GM18909 (cell line): ENCODE measurements around the gene CYCS.
A peak's percentile ranks its signal among the peaks of the same experiment; 100 is the strongest.
"Not testable (repeated sequence)": the region's sequence is repeated elsewhere in the genome, so short reads cannot be mapped to it uniquely, and the experiment has no call there.

Experiments
- ATAC-seq: cut with Tn5 transposase; IDR thresholded peaks from one replicate; pipeline ENCODE4 v1.9.1; 2021; ENCODE audit warnings: mild to moderate bottlenecking; ENCODE audit not compliant: unreplicated experiment, poor library complexity

CYCS gene

DNA sequence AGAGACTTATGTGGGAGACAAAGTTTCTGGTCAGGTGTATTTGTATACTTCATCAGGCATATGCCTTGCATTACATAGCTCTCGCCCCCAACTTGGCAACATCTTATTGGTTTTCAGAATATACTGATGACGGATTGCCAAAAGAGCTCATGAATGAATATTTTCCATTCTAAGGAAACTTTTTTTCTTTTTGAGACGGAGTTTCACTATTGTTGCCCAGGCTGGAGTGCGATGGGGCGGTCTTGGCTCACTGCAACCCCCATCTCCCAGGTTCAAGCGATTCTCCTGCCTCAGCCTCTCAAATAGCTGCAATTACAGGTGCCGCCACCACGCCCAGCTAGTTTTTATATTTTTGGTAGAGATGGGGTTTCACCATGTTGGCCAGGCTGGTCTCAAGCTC, 6.0 kb downstream of the CYCS start:
- no peak for ATAC-seq

DNA sequence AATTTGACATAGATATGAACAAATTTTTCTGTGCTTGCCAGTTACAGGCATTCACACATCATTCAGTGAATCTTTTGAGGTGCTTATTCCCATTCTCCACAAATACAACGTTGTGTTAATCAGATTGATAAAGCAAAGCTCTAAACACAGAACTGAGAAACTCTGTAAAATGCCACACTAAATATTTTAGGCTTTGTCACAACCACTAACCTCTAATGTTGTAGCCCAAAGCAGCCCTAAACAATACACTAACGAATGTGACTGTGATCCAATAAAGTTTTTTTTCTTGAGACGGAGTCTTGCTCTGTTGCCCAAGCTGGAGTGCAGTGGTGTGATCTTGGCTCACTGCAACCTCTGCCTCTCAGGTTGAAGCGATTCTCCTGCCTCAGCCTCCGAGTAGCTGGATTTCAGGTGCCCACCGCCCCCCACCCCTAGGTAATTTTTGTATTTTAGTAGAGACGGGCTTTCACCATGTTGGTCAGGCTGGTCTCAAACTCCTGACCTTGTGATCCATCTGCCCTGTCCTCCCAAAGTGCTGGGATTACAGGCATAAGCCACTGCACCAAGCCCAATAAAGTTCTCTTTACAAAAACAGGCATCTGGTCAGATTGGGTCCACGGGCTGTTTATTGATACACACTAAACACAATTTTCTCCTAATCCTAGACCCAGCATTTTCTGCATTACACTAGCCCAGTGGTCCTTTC, 6.9 kb downstream of the CYCS start:
- ATAC-seq: peak; percentile 30

DNA sequence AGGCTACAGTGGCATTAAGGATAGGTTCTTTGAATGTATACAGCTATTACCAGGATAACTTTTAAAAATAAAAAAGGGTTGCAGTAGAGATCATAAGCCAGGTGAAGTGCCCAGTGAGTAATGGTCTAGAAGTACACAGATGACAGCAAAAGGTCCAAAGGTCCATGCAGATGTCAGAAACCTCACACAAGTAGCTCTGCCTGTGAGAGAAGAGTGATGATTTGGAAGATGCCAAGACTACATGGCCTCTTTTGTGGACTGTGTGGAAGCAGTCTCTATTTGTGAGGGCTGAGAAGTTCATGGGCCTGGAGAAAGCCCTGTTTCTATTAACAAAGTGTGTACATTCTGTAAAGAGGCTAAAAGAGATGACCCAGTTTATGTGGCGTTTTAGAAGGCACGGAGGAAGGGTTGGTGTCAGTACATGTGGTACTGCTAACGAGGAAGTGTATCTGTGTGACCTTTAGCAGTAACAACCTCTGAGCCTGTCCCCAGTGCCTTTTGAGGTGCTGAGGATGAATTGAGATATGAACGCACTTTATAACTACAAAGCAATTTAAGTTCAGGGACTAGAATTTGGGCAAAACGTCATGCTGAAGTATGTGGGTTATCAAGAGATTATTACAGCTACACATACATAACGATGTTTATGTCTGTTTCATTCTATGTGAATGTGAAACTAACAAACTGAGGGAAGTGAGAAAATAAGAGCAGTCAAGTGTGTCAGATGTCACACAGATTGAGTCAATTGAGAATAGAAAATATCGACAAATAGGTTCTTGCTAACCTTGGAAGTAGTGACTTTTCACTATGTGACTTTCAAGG, 7.6 kb downstream of the CYCS start:
- ATAC-seq: peak; percentile 91

DNA sequence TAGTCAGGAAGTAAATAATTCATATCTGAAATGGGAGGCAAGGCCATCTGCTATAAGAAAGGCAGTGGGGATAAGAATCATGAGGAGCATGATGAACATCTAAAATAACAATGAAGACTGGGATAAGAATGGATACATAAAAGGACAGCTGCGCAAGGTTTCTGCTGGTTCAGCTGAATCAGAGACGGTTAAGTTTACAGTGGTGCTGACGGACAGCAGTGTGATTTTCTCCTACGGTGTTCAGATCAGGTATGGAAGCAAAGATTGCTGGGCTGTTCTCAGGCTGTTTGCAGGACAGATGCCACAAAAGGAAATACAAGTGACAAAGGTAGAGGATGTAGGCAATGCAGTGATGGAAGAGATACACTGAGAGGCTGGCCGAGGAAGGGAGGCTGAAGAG, 8.4 kb downstream of the CYCS start:
- ATAC-seq: no peak

DNA sequence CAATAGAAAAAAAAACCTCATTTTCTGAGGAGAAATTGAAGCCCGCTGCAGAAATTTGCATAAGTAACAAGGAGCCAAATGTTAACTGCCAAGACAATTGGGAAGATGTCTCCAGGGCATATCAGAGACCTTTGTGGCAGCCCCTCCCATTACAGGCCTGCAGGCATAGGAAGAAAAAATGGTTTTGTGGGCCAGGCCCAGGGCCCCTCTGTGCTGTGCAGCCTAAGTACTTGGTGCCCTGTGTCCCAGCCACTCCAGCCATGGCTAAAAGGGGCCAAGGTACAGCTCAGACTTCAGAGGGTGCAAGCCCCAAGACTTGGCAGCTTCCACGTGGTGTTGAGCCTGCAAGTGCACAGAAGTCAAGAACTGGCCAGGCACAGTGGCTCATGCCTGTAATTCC, 14.5 kb downstream of the CYCS start:
- not testable (repeated sequence) for ATAC-seq

DNA sequence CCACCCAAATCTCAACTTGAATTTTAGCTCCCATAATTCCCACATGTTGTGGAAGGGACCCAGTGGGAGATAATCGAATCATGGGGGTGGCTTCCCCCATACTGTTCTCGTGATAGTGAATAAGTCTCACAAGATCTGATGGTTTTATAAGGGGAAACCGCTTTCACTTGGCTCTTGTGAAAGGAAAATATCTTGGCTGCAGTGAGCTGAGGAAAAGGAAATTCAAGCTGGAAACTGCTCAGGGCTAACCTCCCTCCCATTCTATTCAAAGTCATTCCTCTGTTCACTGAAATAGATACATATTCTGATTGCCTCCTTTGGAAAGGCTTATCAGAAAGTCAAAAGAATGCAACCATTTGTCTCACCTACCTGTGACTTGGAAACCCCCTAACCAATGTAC, 15.8 kb downstream of the CYCS start:
- ATAC-seq: no peak

DNA sequence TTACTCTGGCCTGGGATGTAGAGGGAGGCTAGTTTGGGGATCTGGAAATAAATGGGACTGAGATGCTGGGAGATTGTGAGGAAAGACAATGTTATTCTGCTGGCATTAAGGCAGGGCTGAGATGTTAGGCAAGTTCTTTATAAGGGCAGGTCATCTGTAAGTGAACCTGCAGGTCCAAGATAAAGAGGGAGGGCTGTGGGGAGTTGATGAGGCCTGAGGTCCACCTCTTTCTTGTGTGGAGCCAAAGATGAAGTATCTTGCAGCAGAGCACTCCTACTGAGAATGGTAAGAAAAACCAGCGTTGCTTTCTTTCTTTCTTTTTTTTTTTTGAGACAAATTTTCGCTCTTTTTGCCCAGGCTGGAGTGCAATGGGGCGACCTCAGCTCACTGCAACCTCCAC, 19.1 kb downstream of the CYCS start:
- ATAC-seq: no peak

DNA sequence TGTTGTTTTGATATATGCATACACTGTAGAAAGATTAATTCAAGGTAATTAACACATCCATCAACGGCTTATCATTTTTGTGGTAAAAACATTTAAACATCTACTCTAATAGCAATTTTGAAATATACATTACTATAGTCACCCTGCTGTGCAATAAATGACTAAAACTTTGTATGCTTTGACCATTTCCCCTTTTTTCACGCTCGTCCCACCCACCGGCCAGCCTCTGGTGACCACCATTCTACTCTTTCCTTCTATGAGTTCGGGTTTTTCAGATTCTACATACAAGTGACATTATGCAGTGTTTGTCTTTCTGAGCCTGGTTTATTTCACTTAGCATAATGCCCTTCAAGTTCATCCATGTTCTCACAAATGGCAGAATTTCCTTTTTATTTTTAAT, 21.3 kb downstream of the CYCS start:
- no peak for ATAC-seq

DNA sequence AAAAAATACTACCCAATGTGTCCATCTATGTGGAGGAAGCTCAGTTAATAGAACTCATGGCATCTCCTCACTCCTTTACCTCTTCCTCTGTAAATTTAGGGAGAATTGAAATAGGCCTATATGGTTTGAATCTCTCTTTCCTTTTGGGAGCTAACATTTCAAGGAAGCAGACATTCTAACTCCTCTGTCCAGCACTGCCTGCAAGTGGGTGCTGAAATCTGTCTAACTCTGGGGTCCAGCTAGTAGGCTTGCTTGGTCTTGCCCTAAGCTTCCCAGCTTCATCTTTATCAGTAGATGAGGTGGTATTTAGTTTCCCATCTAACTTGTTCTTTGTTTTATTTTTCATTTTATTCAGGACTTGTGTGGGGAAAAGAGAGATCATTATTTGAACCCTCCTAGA, 23.2 kb downstream of the CYCS start:
- no peak for ATAC-seq

DNA sequence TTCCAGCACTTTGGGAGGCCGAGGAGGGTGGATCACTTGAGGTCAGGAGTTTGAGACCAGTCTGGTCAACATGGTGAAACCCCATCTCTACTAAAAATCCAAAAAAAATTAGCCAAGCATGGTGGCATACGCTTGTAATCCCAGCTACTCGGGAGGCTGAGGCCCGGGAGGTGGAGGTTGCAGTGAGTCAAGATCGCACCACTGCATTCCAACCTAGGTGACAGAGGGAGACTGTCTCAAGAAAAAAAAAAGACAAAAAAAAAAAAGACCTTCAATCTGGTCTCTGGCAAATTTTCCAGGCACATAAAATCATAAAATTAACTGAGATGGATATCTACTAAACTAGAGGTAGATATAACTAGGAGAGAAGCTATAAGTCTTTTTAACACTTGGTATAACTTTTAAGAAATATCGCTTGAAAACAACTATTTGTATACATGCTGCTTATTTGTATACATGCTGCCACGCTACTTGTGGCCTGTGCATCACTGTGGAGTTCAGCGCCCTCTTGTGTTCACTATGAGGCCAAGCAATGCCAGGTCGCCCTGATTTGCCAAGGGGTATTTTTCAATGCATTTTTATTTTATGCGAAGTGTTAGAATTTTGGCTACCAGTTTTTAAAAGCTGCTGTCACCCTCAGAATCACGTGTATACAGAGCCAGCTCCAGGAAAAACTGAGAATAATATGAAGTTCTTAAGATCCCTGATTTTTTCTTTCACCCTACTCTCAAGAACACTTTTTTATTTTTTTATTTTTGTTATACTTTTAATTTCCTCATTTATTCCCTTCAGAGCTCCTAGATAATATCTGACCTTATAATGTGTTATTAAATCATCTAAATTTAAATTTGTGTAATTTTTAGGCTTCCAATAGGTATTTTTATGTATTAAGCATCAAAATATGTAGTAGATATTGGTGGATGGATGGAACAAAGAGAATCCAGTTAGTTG, 26.7 kb downstream of the CYCS start:
- peak; percentile 60 for ATAC-seq

DNA sequence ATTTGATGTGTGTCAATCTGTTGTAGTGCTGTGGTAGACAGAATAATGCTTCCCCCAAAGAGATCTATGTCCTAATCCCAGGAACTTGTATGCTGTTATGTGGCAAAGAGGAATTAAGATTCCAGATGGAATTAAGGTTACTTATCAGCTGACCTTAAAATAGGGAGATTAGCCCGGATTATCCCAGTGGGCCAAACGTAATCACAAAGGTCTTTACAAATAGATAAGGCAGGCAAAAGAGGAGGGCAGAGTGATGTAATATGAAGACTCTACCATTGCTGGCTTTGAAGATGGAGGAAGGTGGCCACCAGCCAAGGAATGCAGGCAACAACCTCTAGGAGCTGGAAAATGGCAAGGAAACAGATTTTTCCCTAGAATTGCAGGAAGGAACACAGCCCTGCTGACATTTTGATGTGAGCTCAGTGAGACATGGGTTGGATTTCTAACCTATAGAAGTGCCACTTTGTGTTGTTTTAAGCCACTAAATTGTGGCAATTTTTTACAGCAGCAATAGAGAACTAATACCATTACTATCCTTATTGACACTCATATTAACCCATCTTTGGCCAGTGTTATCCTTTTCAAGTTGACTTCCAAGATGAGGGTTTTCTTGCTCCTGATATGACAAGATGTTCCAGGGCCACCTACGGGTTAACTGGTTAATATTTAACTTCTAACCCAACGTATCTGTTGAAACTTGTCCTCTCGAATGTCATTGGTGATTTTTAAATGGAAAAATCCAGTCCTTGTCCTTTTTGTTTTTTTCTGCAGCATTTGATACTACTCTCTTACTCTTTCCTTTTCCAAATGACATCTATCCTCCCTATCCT, 29.3 kb downstream of the CYCS start:
- no peak for ATAC-seq

DNA sequence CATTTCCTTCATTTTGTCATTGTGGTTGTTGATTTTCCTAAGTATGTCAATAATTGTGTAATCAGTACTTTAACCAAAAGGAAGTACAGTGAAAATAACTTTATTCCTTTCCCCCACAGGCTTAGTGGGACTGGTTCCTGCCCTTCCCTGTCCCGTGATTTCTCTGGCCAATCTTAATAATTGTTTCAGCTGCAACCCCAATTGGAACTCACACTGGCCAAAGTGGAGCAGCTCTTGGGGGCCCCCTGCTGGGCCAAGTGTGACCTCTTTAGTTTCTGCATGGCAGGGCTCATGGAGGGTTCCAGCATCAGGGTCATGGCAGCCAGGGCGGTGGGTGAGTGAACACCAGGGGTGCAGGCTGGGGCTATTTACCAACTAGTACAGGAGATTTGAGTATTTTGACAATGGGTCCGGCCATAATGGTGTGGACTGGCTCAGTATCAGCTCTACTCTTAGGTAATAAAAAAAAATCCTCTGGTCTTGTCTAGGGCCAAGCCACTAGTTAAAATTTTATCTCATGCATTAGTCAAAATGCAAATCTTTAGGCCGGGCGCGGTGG, 31.7 kb downstream of the CYCS start:
- ATAC-seq: peak; percentile 66

DNA sequence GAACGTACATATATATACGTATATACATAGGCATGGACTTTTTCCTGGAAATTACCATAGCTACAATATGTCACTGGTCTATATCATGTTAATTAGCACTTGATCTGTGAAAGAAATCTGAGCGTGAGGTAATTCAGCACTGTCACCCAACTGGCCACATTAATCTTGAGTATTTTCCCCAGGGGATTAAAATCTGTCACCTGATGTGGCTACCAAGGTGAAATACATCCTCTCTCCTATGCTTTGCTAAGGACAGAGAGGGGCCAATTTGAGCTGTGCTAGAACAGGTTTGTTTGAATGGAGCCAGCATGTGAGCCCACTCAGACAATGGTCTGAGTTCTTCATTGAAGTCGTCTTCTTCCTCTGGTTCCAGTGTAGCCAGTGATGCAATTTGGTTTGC, 33.3 kb downstream of the CYCS start:
- ATAC-seq: no peak

DNA sequence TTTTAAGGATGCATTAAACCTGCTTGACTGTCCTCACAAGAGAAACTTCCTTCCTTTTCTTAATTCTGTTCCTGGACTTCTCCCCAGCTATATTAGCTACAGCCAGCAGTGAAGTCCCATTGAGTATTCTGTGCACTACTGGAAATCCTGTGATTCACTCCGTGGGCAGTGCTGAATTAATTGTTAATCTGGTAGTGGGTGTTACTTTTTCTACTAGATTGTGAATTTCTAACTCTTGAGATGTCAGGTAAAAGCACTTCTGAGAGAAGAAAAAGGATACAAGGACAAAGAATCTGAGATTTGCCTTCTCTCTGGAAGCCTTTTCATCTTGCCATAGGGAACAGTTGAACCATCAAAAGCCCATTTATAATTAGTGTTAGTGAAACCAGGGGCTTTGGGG, 33.9 kb downstream of the CYCS start:
- no peak for ATAC-seq

DNA sequence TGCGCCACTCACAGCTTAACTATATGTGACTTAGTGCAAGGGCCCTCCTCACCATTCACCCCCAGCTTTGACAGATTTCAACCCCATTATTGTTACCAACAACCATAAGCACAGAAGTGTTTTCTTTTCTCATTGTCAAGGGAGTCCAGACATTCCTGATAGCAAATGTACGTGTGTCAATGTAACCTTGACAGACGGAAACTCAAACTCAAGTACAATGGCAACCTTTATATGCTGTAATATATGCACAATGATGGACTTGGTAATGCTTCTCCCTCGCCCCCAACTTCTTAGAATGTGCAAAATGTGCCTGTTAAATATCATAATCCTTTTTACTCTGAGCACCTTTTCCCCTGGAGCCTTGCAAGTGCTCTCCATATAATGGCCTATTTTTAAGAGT, 34.7 kb downstream of the CYCS start:
- no peak for ATAC-seq

DNA sequence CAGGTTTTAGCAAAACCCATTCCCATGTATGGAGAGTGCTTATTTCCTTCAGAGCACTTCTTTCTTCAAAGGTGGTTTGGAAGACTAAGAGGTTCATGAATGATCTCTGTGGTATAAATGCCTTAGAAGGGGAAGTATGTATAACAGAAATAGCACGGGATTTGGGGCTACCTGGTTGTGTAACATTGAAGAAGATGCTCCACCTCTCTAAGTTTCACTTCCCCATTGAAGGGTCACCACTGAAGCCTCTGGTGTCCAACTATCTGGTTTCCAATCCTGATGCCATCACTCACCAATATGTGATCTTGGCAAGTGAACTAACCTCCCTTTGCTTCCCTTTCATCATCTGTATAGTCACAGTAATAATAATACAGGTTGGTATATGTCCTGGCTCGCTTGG, 37.2 kb downstream of the CYCS start:
- peak; percentile 95 for ATAC-seq

DNA sequence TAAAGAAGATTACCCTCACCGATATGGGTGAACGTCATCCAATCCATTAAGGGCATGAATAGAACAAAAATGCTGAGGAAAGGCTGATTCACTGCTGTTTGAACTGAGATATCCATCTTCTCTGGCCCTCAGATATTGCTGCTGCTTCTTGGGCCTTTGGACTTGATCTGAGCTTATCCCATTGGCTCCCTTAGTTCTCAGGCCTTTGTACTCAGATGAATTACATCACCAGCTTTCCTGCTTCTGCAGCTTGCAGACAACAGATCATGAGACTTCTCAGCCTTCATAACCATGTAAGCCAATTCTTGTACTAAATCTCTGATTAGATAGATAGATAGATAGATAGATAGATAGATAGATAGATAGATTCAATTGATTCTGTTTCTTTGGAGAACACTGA, 40.2 kb downstream of the CYCS start:
- no peak for ATAC-seq

DNA sequence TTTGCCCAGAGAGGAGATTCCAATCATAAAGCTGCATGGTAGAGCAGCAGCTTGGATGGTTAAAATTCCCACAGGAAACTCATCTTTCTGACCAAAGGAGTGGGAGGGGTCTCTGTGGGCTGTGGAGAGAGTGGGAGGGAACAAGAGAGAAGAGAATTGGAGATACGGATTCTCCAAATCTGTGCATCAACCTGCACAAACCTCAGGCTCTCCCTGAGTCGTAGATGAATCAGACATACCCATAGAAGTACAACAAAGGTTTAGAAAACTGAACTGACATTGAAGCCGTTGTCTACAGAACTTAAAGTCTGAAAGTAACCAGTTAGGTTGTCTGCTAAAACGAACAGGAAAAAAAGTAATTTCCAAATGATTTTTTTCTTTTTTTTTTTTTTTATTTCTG, 41.9 kb downstream of the CYCS start:
- no peak for ATAC-seq

DNA sequence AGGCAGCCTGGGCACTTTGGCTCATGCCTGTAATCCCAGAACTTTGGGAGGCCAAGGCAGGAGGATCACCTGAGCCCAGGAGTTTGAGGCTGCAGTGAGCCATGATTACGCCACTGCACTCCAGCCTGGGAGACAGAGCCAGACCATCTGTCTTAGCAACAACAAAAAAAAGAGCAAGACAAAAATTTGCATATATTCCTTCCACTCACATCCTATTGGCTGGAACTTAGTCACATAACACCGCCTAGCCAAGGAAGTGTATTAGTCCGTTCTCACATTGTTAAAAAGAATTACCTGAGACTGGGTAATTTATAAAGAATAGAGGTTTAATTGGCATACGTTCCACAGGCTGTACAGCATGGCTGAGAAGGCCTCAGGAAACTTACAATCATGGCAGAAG, 43.0 kb downstream of the CYCS start:
- not testable (repeated sequence) for ATAC-seq

DNA sequence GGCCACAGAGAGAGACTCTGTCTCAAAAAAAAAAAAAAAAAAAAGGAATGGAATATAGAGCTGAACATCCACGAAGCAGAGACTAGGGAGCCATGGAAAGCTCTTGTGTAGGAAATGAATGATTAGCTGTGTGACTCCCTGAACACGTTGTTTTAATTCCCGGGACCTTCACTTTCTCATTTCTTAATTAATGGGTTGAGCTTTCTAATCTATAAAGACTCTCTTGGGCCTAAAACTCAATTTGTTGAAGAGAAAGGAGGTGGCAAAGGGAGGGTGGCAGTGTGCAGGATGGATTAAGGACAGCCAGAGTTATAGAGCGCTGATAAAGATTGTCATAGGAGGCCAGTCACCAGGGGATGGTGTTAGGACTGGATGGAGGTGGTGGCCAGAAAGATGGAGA, 48.0 kb downstream of the CYCS start:
- no peak for ATAC-seq
